ENCODE data around the gene DSTYK. TPM values are rescaled to one million over a fixed set of nuclear protein-coding genes. Genes with fewer than 3 reads are reported as not detected.

DSTYK gene, protein sequence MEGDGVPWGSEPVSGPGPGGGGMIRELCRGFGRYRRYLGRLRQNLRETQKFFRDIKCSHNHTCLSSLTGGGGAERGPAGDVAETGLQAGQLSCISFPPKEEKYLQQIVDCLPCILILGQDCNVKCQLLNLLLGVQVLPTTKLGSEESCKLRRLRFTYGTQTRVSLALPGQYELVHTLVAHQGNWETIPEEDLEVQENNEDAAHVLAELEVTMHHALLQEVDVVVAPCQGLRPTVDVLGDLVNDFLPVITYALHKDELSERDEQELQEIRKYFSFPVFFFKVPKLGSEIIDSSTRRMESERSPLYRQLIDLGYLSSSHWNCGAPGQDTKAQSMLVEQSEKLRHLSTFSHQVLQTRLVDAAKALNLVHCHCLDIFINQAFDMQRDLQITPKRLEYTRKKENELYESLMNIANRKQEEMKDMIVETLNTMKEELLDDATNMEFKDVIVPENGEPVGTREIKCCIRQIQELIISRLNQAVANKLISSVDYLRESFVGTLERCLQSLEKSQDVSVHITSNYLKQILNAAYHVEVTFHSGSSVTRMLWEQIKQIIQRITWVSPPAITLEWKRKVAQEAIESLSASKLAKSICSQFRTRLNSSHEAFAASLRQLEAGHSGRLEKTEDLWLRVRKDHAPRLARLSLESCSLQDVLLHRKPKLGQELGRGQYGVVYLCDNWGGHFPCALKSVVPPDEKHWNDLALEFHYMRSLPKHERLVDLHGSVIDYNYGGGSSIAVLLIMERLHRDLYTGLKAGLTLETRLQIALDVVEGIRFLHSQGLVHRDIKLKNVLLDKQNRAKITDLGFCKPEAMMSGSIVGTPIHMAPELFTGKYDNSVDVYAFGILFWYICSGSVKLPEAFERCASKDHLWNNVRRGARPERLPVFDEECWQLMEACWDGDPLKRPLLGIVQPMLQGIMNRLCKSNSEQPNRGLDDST
- polyA plus RNA-seq = 6.1 TPM

DNA sequence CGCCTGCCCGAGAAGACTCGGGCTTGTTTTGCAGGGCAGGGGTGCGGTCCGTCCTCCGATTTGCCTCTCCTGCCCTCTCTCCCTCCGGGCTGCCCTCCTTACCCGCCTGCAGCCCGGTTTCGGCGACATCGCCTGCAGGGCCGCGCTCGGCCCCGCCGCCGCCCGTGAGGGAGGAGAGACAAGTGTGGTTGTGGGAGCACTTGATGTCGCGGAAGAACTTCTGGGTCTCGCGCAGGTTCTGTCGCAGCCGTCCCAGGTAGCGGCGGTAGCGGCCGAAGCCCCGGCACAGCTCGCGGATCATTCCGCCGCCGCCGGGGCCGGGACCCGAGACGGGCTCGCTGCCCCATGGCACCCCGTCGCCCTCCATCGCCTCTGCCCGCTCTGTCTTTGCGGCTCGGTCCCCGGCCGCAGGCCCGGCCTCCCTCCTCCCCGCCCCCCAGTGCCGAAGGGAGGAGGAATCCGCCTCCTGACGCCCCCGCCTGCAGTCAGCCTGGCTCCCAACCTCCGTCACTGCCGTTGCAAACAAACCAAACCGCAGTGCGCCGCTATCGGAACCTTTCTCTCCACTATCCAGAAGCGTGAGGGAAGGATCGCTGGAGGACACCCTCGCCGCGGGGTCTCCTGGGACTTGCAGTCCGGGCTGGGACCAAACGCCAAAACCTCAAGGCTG lies at the start of gene DSTYK:
Gene DSTYK, minus strand, starts transcription at position 534 of the 670 bp plus-strand sequence. Its CDS starts 167 bp downstream, at position 367.
- Mint-ChIP-seq H3K36me3 (no peaks in the 10 kb centered on the region), H3K27ac (peak within 1 kb of the TSS; percentile 95 to 99 (median 99)), H3K9me3 (no peaks in the 10 kb centered on the region), H3K4me1 (peaks cover 20 to 38% (median 24%) of the 10 kb centered on the region in 3 donors), H3K4me3 (peak within 1 kb of the TSS; percentile 94 to 100 (median 97)), H3K27me3 (no peaks in the 10 kb centered on the region)

DNA sequence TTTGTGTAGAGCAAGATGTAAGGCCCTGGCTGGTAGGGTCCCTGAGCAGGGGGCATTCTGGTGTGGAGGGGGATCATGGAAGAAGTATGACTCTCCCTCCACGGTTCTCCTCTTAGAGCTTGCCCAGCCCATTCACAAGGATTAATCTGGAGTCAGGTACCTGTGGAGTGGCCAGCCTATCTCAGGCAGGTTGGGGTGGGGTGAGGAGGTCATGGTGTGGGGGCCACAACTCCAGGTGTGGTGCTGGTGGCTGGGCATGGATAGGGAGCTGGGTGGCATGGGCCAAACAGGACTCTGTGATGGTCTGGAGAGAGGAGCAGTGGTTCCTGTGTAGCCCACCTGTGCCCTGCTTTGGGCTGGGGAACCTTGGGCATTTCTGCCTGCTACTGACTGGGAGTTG lies 48.5 kb upstream of the DSTYK start:
- Mint-ChIP-seq H3K27ac (no peak overlapping the region), H3K4me1 (peaks cover 0 to 5% (median 3%) of the 10 kb centered on the region in 3 donors), H3K36me3 (no peaks in the 10 kb centered on the region), H3K27me3 (no peaks in the 10 kb centered on the region), H3K4me3 (no peak overlapping the region), H3K9me3 (no peaks in the 10 kb centered on the region)

DNA sequence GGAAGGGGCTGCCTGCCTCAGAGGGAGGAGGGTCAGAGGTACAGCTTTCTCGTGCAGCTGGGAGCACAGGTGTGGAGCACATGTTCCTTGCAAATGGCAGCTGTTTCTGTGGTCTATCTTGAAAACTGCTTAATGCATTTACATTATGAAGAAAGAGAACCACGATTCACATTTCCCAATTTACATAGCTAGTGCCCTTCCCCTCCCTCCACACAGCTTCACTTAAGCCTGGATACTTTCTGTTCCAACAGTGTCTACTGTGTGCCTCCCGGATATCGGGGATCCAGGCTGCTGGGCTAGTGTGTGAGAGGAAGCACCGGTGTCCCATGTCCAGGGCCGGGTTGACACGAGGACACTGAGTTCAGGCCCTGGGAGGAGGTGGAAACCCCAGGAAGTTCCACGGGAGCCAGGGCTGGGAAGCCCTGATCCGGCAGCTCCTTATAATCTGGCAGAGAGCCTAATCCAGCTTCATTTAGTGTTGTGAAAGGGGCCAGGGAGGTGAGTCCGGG lies 47.9 kb upstream of the DSTYK start:
- H3K36me3 Mint-ChIP-seq = no peaks in the 10 kb centered on the region
- no peaks in the 10 kb centered on the region for H3K27me3 Mint-ChIP-seq
- peaks cover 0 to 5% (median 3%) of the 10 kb centered on the region in 3 donors for H3K4me1 Mint-ChIP-seq
- no peaks in the 10 kb centered on the region for H3K9me3 Mint-ChIP-seq
- no peak overlapping the region for H3K27ac Mint-ChIP-seq
- no peak overlapping the region for H3K4me3 Mint-ChIP-seq

DNA sequence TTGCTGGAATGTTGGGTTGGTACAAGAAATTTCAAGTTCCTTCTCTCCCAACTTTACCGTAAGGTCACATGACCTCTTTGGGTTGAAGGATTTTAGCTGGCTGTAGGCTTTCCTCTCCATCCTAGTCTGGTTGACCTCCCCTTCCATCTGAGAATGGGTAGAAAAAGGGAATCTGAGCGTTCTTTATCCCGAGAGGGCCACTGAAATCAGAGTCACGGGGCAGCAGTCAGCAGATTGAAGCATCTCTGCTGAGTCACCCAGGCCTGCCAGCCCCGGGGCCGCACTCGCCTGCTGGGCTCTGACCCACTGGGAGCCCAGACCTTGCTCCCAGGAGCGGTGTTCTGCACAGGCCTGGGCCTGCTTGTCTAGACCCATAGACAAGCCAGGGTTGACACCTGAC lies 47.2 kb upstream of the DSTYK start:
- H3K27me3 Mint-ChIP-seq = no peaks in the 10 kb centered on the region
- H3K9me3 Mint-ChIP-seq = no peaks in the 10 kb centered on the region
- peaks cover 0 to 5% (median 3%) of the 10 kb centered on the region in 3 donors for H3K4me1 Mint-ChIP-seq
- H3K27ac Mint-ChIP-seq = no peak overlapping the region
- H3K36me3 Mint-ChIP-seq = no peaks in the 10 kb centered on the region
- no peak overlapping the region for H3K4me3 Mint-ChIP-seq

DNA sequence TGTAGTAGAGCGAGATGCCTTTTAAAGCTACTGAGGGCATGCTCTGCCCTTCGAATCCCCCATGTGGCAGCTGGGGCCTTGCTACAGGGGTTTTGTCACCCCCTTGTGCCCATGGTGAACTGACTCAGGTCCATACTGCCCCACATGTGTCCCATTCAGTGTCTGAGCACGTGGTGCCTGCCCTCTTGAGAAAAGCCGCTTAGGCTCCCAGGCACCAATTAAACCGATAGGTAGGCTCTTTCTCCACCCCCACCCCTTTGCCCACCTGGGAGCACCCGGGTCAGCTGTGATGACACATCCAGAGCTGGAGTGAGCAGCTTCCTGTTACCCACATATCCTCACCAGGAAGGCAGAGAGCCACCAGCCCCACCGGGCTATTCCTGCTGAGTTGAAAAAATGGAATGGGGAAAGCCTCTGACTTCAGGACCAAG lies 46.8 kb upstream of the DSTYK start:
- no peaks in the 10 kb centered on the region for H3K36me3 Mint-ChIP-seq

DNA sequence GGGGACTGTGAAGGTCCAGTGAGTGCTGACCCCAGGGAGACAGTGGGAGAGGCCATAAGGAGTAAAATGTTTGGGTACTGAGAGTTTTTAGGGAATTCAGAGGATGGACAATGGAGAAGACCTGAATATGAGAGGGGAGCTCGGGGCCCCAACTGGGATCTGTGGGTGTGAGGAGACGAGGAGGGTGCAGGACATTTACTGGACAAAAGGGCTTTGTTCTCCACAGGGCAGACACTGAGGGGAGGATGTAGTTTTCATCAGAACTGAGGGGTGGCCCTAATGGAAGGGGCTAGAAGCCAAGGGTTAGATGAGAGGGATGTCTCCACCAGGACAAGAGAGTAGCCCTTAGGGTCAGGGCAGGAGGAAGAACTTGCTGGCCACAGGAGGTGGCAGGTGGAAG lies 46.2 kb upstream of the DSTYK start:
- peaks cover 0 to 5% (median 3%) of the 10 kb centered on the region in 3 donors for H3K4me1 Mint-ChIP-seq
- no peaks in the 10 kb centered on the region for H3K36me3 Mint-ChIP-seq
- no peak overlapping the region for H3K27ac Mint-ChIP-seq
- H3K27me3 Mint-ChIP-seq = no peaks in the 10 kb centered on the region
- H3K4me3 Mint-ChIP-seq = no peak overlapping the region
- H3K9me3 Mint-ChIP-seq = no peaks in the 10 kb centered on the region

More for the DNA sequence above, 46.8 kb upstream of the DSTYK start:
- H3K4me3 Mint-ChIP-seq = no peak overlapping the region
- no peaks in the 10 kb centered on the region for H3K27me3 Mint-ChIP-seq
- no peak overlapping the region for H3K27ac Mint-ChIP-seq
- no peaks in the 10 kb centered on the region for H3K9me3 Mint-ChIP-seq
- H3K4me1 Mint-ChIP-seq = peaks cover 0 to 5% (median 3%) of the 10 kb centered on the region in 3 donors

DNA sequence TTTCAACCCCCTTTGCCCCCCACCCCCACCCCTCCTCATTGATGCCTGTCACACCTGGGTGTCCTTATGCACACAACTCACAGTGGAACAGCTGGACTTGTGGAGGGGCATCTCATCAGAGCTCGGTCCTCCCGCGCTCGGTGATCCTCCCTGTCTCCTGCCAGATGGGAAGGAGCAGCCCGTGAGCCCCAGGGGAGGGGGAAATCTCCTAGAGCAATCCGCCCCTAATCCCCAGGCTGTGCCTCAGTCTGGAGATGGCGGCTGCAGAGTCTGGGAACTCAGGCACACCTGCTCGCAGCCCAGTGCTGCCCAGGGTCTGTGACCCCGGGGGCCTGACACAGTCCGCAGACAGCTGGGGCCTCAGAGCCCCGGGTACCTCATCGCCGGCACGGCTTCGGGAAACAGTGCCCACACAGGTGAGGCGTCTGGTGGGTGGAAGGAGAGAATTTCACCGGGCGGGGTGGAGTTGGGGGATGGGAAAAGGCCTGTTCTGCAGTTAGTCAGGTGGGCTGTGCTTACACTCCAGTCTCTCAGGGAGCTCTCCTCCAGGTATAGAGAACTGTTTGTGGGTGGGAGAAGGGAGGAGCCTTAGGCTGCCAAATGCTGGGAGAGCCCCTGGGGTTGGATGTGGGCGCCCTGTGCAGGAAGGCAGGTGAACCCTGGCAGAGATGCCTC lies 45.6 kb upstream of the DSTYK start:
- no peak overlapping the region for H3K4me3 Mint-ChIP-seq
- H3K4me1 Mint-ChIP-seq = peaks cover 0 to 5% (median 3%) of the 10 kb centered on the region in 3 donors
- no peak overlapping the region for H3K27ac Mint-ChIP-seq

DNA sequence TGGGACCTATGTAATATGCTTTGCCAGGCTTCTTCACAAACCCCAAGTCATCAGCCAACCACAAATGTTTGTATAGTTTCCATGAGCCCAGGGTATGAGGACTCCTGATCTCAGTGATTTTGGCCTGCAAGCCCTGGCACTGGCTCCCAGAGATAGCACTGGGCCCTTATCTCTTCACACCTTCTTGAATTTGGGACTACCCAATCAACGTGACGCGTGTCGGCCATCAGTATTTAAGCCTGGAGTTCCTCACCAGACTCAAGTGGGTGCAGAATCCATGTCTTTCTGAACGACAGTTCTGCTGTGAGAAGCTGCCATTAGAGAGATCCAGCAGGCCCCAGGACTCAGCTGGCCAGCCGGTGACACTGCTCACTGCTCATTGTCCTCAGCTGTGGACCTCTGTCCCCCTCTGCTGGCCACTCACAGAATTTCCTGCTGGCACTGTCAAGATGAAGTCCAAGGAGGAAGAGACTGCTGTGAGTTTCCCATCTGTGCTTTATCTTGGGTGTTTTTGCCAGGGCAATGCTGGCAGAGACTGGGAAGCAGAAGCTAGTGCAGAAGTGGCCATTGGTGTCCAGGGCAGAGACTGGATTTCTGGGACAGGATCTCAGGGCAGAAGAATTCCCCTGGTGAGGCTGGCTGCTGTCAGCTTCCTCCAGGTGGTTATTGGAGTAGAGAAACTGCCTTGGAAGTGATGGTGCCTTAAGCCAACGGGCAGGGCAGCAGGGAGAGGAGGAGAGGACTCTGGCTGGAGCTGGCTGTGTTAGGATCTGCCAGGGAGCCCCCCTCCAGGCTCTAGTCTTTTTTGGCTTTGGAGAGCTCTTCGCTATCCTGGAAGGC lies 44.7 kb upstream of the DSTYK start:
- no peak overlapping the region for H3K4me3 Mint-ChIP-seq
- H3K27ac Mint-ChIP-seq = no peak overlapping the region
- H3K4me1 Mint-ChIP-seq = peaks cover 0 to 5% (median 3%) of the 10 kb centered on the region in 3 donors
- no peaks in the 10 kb centered on the region for H3K27me3 Mint-ChIP-seq
- no peaks in the 10 kb centered on the region for H3K9me3 Mint-ChIP-seq
- no peaks in the 10 kb centered on the region for H3K36me3 Mint-ChIP-seq

More for the DNA sequence above, 45.6 kb upstream of the DSTYK start:
- no peaks in the 10 kb centered on the region for H3K9me3 Mint-ChIP-seq
- H3K36me3 Mint-ChIP-seq = no peaks in the 10 kb centered on the region
- H3K27me3 Mint-ChIP-seq = no peaks in the 10 kb centered on the region

DNA sequence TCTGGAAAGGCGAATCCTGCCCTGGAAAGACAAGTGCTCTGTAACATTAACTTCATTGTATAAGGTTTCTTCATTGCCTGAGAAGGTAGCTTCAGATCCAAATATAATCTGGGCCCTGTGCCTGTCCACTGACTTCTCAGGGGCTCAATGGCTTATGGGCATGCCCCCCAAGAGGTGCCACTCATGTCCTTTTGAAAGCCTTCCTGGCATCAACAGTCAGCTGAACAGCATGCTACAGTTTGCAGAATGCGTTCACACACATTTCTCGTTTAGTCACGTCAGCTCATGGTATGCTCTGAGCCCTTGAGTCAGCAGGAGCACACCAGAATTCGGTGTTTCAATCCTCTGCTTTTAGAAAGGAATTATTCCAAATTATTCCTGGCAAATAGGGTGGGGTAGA lies 40.1 kb upstream of the DSTYK start:
- Mint-ChIP-seq H3K4me1 (peaks cover 0 to 5% (median 3%) of the 10 kb centered on the region in 3 donors), H3K4me3 (no peak overlapping the region), H3K27me3 (no peaks in the 10 kb centered on the region), H3K9me3 (no peaks in the 10 kb centered on the region), H3K36me3 (peaks cover 7% of the 10 kb centered on the region), H3K27ac (no peak overlapping the region)

DNA sequence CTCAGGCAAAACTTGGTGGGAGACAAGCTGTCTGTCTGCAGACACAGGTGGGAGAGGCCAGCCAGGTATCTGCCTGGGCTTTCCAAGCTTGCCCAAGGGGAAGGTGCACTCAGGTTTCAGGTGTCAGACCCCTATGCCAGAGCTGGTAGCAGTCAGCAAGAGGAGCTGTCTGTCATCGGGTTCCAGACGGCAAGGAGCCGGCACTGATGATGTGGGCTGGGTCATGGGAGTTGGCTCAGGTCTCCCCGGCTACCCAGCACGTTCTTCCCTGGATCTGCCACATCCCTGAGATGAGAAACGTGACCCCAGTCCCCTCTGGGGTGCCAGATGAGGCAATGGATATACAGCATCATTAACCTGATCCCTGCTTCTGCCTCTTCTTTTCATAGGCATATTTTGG lies 39.2 kb upstream of the DSTYK start:
- H3K4me3 Mint-ChIP-seq = no peak overlapping the region
- no peaks in the 10 kb centered on the region for H3K9me3 Mint-ChIP-seq
- H3K27me3 Mint-ChIP-seq = no peaks in the 10 kb centered on the region
- H3K4me1 Mint-ChIP-seq = peaks cover 0 to 1% (median 0%) of the 10 kb centered on the region in 3 donors
- no peak overlapping the region for H3K27ac Mint-ChIP-seq
- peaks cover 9% of the 10 kb centered on the region for H3K36me3 Mint-ChIP-seq

DNA sequence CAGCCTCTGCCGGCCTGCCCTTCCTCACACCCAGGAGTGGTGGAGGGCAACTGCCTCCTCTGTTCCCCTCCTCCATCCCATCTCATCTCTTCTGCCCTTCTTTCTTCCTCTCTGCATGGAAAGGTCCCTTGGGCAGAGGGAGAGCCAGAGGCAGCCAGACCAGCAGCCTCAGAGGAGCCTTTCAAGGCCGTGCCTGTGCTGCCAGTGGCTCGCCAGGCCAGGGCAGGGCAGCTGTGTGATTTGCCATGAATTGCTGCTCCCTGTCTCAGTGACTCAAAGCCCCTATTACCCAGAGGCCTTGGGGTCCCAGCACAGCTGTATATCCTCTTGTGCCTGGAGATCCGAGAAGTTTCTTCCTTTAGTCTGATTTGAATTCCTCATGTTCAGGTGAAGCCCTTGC lies 38.1 kb upstream of the DSTYK start:
- peaks cover 9% of the 10 kb centered on the region for H3K36me3 Mint-ChIP-seq
- no peak overlapping the region for H3K4me3 Mint-ChIP-seq
- no peaks in the 10 kb centered on the region for H3K9me3 Mint-ChIP-seq
- peaks cover 0 to 1% (median 0%) of the 10 kb centered on the region in 3 donors for H3K4me1 Mint-ChIP-seq
- H3K27me3 Mint-ChIP-seq = no peaks in the 10 kb centered on the region
- no peak overlapping the region for H3K27ac Mint-ChIP-seq

DNA sequence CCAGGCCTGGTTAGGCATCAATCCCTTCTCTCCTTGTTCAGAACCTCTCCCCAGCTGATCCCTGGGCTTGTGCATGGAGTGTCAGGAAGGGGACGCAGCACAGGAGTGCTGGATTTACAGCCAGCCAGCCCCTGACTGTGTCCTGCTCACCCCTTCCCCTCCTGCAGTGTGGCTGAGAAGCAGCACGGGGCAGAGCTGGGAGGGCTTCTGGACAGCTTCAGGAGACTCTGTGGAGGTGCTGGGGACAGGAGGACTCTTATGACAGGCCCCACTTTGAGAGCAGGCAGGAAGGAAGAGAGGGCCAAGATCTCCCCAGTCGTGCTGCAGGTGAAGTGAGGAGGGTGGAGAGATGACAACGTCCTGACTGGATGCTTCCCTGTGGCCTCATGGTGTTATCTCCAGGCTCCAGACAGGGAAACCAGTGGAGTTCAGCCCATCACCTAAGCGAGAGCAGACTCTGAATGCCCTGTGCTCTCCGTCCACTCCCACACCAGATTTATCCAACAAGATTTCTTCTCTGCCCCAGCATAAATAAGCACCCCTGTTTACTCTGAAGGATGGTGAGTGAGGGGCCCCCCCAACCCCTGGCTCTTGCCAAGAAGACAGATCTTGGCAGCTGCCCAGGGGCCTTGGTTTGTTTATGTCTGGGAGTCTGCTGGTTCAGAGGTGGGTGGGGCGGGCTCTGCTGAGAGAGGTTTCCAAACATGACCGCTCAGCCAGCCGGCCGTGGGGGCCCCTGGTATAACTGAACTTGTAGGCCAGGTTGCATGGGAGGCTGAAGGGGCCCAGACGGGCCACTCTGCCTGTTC lies 37.5 kb upstream of the DSTYK start:
- Mint-ChIP-seq H3K27ac (no peak overlapping the region), H3K4me1 (peaks cover 0 to 1% (median 0%) of the 10 kb centered on the region in 3 donors), H3K27me3 (no peaks in the 10 kb centered on the region), H3K9me3 (no peaks in the 10 kb centered on the region), H3K36me3 (peaks cover 9% of the 10 kb centered on the region), H3K4me3 (no peak overlapping the region)
